Activated CD8-positive, alpha-beta memory T cell treated with anti-CD3 and anti-CD28 coated beads for 1 hour (primary cell): ENCODE results near the gene TSSK6.

Experiments used
- DNase-seq, 2 donors: peaks; one replicate each; pipeline ENCODE4 v3.0.0-alpha.2; 2020; ENCODE audit warnings: low read depth in 1 of 2; ENCODE audit errors: extremely low read depth in 1 of 2

TSSK6 gene

GRCh38 chr19:19465436-19466070 is 49.8 kb downstream of the TSSK6 start:
- DNase-seq: no peak

- DNase-seq: no peak
Observed at GRCh38 chr19:19464339-19465098, 50.8 kb downstream of the TSSK6 start.
